ENCODE results near the gene KCTD5.

Gene KCTD5

GRCh38 chr16:2751577-2752034 lies 69.3 kb downstream of the KCTD5 start:
- DNase-seq (ENCODE audit: low read depth in 2 of 2), result no peak

- DNase-seq (ENCODE audit: low read depth in 2 of 2), result peak; percentile 93 to 94
These were observed 69.9 kb downstream of the KCTD5 start, which contains the start of gene SRRM2 for GRCh38 chr16:2752035-2752849. Gene SRRM2 (plus strand): TSS chr16:2752638. CDS start chr16:2756365, 3,727 bp downstream.

- DNase-seq (ENCODE audit: low read depth in 2 of 2), result peak; percentile 52 to 59
These were observed 70.8 kb downstream of the KCTD5 start for GRCh38 chr16:2752850-2753732.

GRCh38 chr16:2753733-2754020 lies 71.4 kb downstream of the KCTD5 start:
- no peak for DNase-seq (ENCODE audit: low read depth in 2 of 2)

GRCh38 chr16:2755158-2755557 lies 72.8 kb downstream of the KCTD5 start:
- DNase-seq (ENCODE audit: low read depth in 2 of 2), result no peak

GRCh38 chr16:2756288-2757015 lies 74.1 kb downstream of the KCTD5 start:
- no peak for DNase-seq (ENCODE audit: low read depth in 2 of 2)

GRCh38 chr16:2757344-2757743 lies 75.0 kb downstream of the KCTD5 start:
- no peak for DNase-seq (ENCODE audit: low read depth in 2 of 2)

Measured in fibroblast of skin of left quadriceps (primary cell).